ENCODE data around the gene C1orf35. TPM values are rescaled to one million over a fixed set of nuclear protein-coding genes. Genes with fewer than 3 reads are reported as not detected.

The C1orf35 gene
- total RNA-seq, 1 experiment from 2014 or later, result 63.3 TPM

DNA sequence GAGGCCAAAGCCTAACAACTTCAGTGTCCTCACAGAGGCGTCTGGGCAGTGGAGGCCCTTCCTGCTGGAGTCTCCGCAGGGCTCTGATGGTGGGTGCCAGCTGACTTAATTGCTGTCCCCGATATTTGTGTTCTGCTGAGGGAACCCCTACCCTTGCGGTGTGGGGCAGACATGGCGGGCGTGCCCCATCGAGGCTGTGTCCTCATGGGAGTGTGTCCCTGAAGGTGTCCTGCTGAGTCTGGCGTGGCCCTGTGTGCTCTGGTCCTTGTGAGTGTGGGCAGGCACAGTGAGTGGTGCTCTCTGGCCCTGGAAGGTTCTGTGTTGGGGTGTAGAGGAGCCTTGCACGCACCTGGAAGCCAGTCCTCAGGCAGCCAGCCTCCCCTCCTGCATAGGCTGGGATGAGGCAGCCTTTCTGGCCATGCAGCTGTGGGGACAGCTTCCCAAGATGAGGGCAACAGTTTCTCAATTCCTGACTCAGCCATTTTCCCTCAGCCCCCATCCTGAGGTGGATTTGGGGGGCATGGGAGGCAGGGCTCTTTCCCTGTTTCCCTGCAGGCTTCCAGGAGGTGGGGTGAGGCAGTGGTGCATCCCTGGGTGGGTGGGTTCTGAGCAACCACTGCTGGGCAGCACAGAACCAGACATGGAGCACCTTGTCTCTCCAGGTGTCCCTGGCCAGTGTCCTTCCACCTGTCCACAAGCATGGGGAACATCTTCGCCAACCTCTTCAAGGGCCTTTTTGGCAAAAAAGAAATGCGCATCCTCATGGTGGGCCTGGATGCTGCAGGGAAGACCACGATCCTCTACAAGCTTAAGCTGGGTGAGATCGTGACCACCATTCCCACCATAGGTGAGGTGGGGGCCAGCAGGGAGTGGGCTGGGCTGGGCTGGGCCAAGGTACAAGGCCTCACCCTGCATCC, 6.5 kb downstream of the C1orf35 start:
- ChIA-PET CTCF (no interaction called here), POLR2A (ENCODE audit: unreplicated experiment) (no interaction called here)
- peaks cover 18% of the 10 kb centered on the region for H3K4me1 ChIP-seq (ENCODE audit: insufficient read depth, low read length)
- TF ChIP-seq, protein P1, sequence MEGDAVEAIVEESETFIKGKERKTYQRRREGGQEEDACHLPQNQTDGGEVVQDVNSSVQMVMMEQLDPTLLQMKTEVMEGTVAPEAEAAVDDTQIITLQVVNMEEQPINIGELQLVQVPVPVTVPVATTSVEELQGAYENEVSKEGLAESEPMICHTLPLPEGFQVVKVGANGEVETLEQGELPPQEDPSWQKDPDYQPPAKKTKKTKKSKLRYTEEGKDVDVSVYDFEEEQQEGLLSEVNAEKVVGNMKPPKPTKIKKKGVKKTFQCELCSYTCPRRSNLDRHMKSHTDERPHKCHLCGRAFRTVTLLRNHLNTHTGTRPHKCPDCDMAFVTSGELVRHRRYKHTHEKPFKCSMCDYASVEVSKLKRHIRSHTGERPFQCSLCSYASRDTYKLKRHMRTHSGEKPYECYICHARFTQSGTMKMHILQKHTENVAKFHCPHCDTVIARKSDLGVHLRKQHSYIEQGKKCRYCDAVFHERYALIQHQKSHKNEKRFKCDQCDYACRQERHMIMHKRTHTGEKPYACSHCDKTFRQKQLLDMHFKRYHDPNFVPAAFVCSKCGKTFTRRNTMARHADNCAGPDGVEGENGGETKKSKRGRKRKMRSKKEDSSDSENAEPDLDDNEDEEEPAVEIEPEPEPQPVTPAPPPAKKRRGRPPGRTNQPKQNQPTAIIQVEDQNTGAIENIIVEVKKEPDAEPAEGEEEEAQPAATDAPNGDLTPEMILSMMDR (conservative IDR thresholded peaks at IDR 0.05; ENCODE audit: low read depth, low read length), result no peak
- TF ChIP-seq EZH2 (IDR thresholded peaks at IDR 0.05; ENCODE audit: low read length, unreplicated experiment), result no peak
- TF ChIP-seq EZH2phosphoT487 (IDR thresholded peaks at IDR 0.05; ENCODE audit: borderline replicate concordance, low read length), result no peak
- H3K27ac ChIP-seq (ENCODE audit: low read length), result no peak overlapping the region
- no peak overlapping the region for H2AFZ ChIP-seq (ENCODE audit: low read length)
- no peak overlapping the region for H3K9ac ChIP-seq (ENCODE audit: low read length)
- ATAC-seq (no peak), DNase-seq (no peak)
- H3K79me2 ChIP-seq (ENCODE audit: low read length), result peaks cover 97% of the 10 kb centered on the region
- H3K4me2 ChIP-seq (ENCODE audit: low read length), result no peak overlapping the region
- no peak overlapping the region for H3K4me3 ChIP-seq (ENCODE audit: low read length)
- intact Hi-C loops (cut with micrococcal nuclease), result no loop called here
- H4K20me1 ChIP-seq (ENCODE audit: low read length), result peaks cover 91% of the 10 kb centered on the region
- peaks cover 76% of the 10 kb centered on the region for H3K36me3 ChIP-seq (ENCODE audit: low read depth, low read length)
- H3K27me3 ChIP-seq (ENCODE audit: low read length), result no peaks in the 10 kb centered on the region
- H3K9me2 ChIP-seq (replicated peaks; ENCODE audit: low read length), result no peaks in the 10 kb centered on the region
- no peaks in the 10 kb centered on the region for H3K9me3 ChIP-seq (ENCODE audit: low read length)
- no TSS peak for BruUV-seq (replicated peaks)
- H3F3A ChIP-seq (ENCODE audit: low read length, unreplicated experiment), result peaks cover 14% of the 10 kb centered on the region

DNA sequence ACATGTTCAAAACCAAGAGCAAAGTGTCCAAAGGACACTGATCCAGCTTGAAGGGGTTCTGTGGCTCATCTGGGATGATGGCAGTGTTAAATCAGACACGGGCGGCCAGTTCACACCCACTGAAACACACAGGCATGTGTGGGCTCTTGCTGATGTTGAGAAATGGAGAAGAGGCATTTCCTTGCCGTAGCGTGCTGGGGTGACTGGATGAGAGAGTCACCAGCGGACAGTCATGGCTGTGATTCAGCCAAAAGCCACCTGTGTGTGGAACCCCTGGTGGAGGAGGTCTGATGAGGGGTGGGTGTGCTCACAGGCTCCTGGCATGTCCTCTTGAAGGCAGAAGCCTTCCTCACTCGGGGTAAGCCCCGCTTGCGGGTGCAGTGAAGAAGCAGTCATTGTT, 7.2 kb downstream of the C1orf35 start:
- no peaks in the 10 kb centered on the region for H3K27me3 ChIP-seq (ENCODE audit: low read length)
- no peaks in the 10 kb centered on the region for H3K9me2 ChIP-seq (replicated peaks; ENCODE audit: low read length)
- peaks cover 82% of the 10 kb centered on the region for H3K36me3 ChIP-seq (ENCODE audit: low read depth, low read length)
- DNase-seq, result no peak
- ChIA-PET CTCF (no interaction called here), POLR2A (ENCODE audit: unreplicated experiment) (no interaction called here)
- H3K27ac ChIP-seq (ENCODE audit: low read length), result no peak overlapping the region
- no peaks in the 10 kb centered on the region for H3K9me3 ChIP-seq (ENCODE audit: low read length)
- no peak overlapping the region for H3K4me2 ChIP-seq (ENCODE audit: low read length)
- H3F3A ChIP-seq (ENCODE audit: low read length, unreplicated experiment), result peaks cover 7% of the 10 kb centered on the region
- H4K20me1 ChIP-seq (ENCODE audit: low read length), result peaks cover 94% of the 10 kb centered on the region
- intact Hi-C loops (cut with micrococcal nuclease), result no loop called here
- no peak overlapping the region for H3K9ac ChIP-seq (ENCODE audit: low read length)
- TF ChIP-seq, protein P1 (conservative IDR thresholded peaks at IDR 0.05; ENCODE audit: low read depth, low read length), result no peak
- TF ChIP-seq EZH2phosphoT487 (IDR thresholded peaks at IDR 0.05; ENCODE audit: borderline replicate concordance, low read length), result no peak
- TF ChIP-seq EZH2 (IDR thresholded peaks at IDR 0.05; ENCODE audit: low read length, unreplicated experiment), result no peak
- peaks cover 13% of the 10 kb centered on the region for H3K4me1 ChIP-seq (ENCODE audit: insufficient read depth, low read length)
- no peak overlapping the region for H3K4me3 ChIP-seq (ENCODE audit: low read length)
- no peak overlapping the region for H2AFZ ChIP-seq (ENCODE audit: low read length)
- ATAC-seq, result no peak
- BruUV-seq (replicated peaks), result no TSS peak
- H3K79me2 ChIP-seq (ENCODE audit: low read length), result peaks cover 97% of the 10 kb centered on the region

DNA sequence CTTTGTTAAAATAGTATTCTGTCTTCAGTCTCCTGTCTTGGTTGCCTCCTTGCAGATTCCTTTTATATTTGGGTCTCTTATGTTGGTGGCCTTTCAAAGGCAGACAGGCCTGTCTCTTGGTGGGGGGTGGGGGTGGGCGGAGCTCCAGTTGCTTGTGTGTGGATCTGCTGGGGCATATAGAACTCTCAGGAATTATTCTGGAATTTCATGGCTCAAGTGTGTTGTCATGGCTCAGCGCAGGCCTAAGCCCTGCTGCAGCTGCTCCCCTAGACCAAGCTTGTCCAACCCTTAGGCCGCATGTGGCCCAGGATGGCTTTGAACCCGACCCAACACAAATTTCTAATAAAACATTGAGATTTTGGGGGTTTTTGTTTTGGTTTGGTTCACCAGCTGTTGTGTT, 8.0 kb downstream of the C1orf35 start:
- Histone ChIP-seq H2AFZ (ENCODE audit: low read length) (no peak overlapping the region), H3F3A (ENCODE audit: low read length, unreplicated experiment) (no peaks in the 10 kb centered on the region), H3K4me3 (ENCODE audit: low read length) (no peak overlapping the region), H3K4me2 (ENCODE audit: low read length) (no peak overlapping the region), H3K4me1 (ENCODE audit: insufficient read depth, low read length) (peaks cover 21% of the 10 kb centered on the region), H3K9me3 (ENCODE audit: low read length) (no peaks in the 10 kb centered on the region), H3K9me2 (replicated peaks; ENCODE audit: low read length) (no peaks in the 10 kb centered on the region), H3K79me2 (ENCODE audit: low read length) (peaks cover 100% of the 10 kb centered on the region), H3K9ac (ENCODE audit: low read length) (no peak overlapping the region), H4K20me1 (ENCODE audit: low read length) (peaks cover 99% of the 10 kb centered on the region), H3K27me3 (ENCODE audit: low read length) (no peaks in the 10 kb centered on the region), H3K27ac (ENCODE audit: low read length) (no peak overlapping the region), H3K36me3 (ENCODE audit: low read depth, low read length) (peaks cover 84% of the 10 kb centered on the region)
- TF ChIP-seq EZH2phosphoT487 (IDR thresholded peaks at IDR 0.05; ENCODE audit: borderline replicate concordance, low read length) (no peak), EZH2 (IDR thresholded peaks at IDR 0.05; ENCODE audit: low read length, unreplicated experiment) (no peak)
- TF ChIP-seq, protein P1 (conservative IDR thresholded peaks at IDR 0.05; ENCODE audit: low read depth, low read length), result no peak
- DNase-seq, result no peak
- intact Hi-C loops (cut with micrococcal nuclease), result no loop called here
- ChIA-PET CTCF (interaction anchor here (0.6 kb wide), 1 partner anchor 96 kb away, joined by 3 read pairs; no protein-coding TSS in a partner anchor), POLR2A (ENCODE audit: unreplicated experiment) (no interaction called here)
- ATAC-seq, result no peak
- no TSS peak for BruUV-seq (replicated peaks)

All from PC-3 (cell line).